Testis (tissue), 3 donors: ENCODE data around the gene CMTM2. TPM values are rescaled to one million over a fixed set of nuclear protein-coding genes. Genes with fewer than 3 reads are reported as not detected.

Source experiments
- DNase-seq: peaks from one replicate; pipeline ENCODE4 v3.0.0-alpha.2; 2019
- H3K27ac ChIP-seq, 2 donors: fragments of 200-600 bp; sonication (generic); one replicate each; pipeline ENCODE4 v1.5.1; 2019
- H3K27me3 ChIP-seq: fragments of 200-600 bp; sonication (generic); one replicate; pipeline ENCODE4 v1.5.1; 2019
- H3K36me3 ChIP-seq: fragments of 200-600 bp; sonication (generic); one replicate; pipeline ENCODE4 v1.5.1; 2017; ENCODE audit warnings: low read depth; ENCODE audit errors: missing control alignments
- H3K4me1 ChIP-seq: fragments of 200-600 bp; sonication (generic); one replicate; pipeline ENCODE4 v1.5.1; 2019
- H3K4me3 ChIP-seq, 2 donors: fragments of 200-600 bp; sonication (generic); one replicate each; pipeline ENCODE4 v1.5.1; 2017 to 2019
- H3K9me3 ChIP-seq: fragments of 200-600 bp; sonication (generic); one replicate; pipeline ENCODE4 v1.5.1; 2017
- CTCF ChIP-seq, 3 experiments: fragments of 450-650 bp in 2 of 3; fragments of 200-600 bp in 1 of 3; sonication (generic) in 1 of 3; IDR thresholded peaks; one replicate each; pipeline ENCODE4 v1.5.1; 2016 to 2019; ENCODE audit warnings: antibody characterized with exemption in 3 of 3, mild to moderate bottlenecking in 2 of 3, moderate library complexity in 1 of 3
- POLR2A ChIP-seq: fragments of 450-650 bp; IDR thresholded peaks from one replicate; pipeline ENCODE4 v1.6.1; 2017; ENCODE audit warnings: antibody characterized with exemption, mild to moderate bottlenecking, moderate library complexity
- WGBS, 2 donors: methylation state at CpG; one replicate each; pipeline ENCODE4 v1.1.5; 2018; 5-methylcytosine and 5-hydroxymethylcytosine counted together
- intact Hi-C: fragments of 100-400 bp; cut with DNase I; formaldehyde crosslinking; loops from one replicate; pipeline ENCODE4 v1.15.1; 2023; ENCODE audit warnings: low total_unique reads
- polyA plus RNA-seq: library from polyadenylated mRNA; stranded (reverse); fragments of 350-450 nt; fragmentation: Illumina TruSeq; extraction: RNeasy Lipid Tissue Mini Kit (QIAGEN cat#74804); gene quantifications from one replicate; pipeline ENCODE4 v1.2.3, GENCODE V29; 2014; ENCODE audit warnings: low read depth, low replicate concordance; ENCODE audit not compliant: insufficient read depth
- total RNA-seq, 2 donors: library from RNA; depleted of rRNA; stranded (reverse); fragments of >200 nt; gene quantifications; one replicate each; pipeline ENCODE4 v1.2.3, GENCODE V29; 2016

Gene CMTM2
- total and polyA plus RNA-seq, 3 donors from 2014 or later = 307 to 1,249 (median 454) TPM

GRCh38 chr16:66604376-66605176, 25.3 kb downstream of the CMTM2 start, which contains the start of gene CMTM3:
Gene CMTM3 (plus strand): TSS chr16:66604704. CDS start chr16:66604806, 102 bp downstream.
- 0 to 1% methylated on average over 25 to 62 of the region's 96 CpGs for WGBS, 2 donors
- Histone ChIP-seq H3K36me3 (no peaks in the 10 kb centered on the region), H3K4me3 (peak within 1 kb of the TSS; percentile 87 to 97), H3K27me3 (no peaks in the 10 kb centered on the region), H3K27ac (peak within 1 kb of the TSS; percentile 90 to 96), H3K4me1 (peaks cover 30% of the 10 kb centered on the region), H3K9me3 (no peaks in the 10 kb centered on the region)
- intact Hi-C loops = loop anchor here (10.0 kb wide), 1 partner anchor 120 kb away; no protein-coding TSS in a partner anchor
- DNase-seq = peak; percentile 65
- TF ChIP-seq POLR2A (no peak), CTCF (IDR thresholded peaks at IDR 0.05) (peak; percentile 71 to 90 (median 78))

- Histone ChIP-seq H3K4me1 (peaks cover 30% of the 10 kb centered on the region), H3K36me3 (no peaks in the 10 kb centered on the region)
Observed at GRCh38 chr16:66605177-66605978, 26.1 kb downstream of the CMTM2 start.

GRCh38 chr16:66605979-66606751, 26.9 kb downstream of the CMTM2 start:
- 56 to 61% methylated on average over 8 to 10 of the region's 10 CpGs for WGBS, 2 donors
- Histone ChIP-seq H3K27ac (peak overlapping the region; percentile 90 to 96), H3K4me1 (peaks cover 30% of the 10 kb centered on the region)

More at GRCh38 chr16:66605177-66605978, 26.1 kb downstream of the CMTM2 start:
- no peaks in the 10 kb centered on the region for H3K9me3 ChIP-seq
- peak overlapping the region; percentile 90 to 96 for H3K27ac ChIP-seq
- 16 to 20% methylated on average over 12 to 22 of the region's 61 CpGs for WGBS, 2 donors
- peak; percentile 58 for DNase-seq
- TF ChIP-seq POLR2A (no peak), CTCF (IDR thresholded peaks at IDR 0.05) (no peak)
- H3K4me3 ChIP-seq = peak overlapping the region; percentile 87 to 97
- intact Hi-C loops = loop anchor here (10.0 kb wide), 1 partner anchor 121 kb away; no protein-coding TSS in a partner anchor
- H3K27me3 ChIP-seq = no peaks in the 10 kb centered on the region

More at GRCh38 chr16:66605979-66606751, 26.9 kb downstream of the CMTM2 start:
- peak overlapping the region in 1 of 2 donors; percentile 97 for H3K4me3 ChIP-seq
- no peaks in the 10 kb centered on the region for H3K36me3 ChIP-seq
- no peak for DNase-seq
- no peaks in the 10 kb centered on the region for H3K9me3 ChIP-seq
- intact Hi-C loops = loop anchor here (10.0 kb wide), 1 partner anchor 121 kb away; no protein-coding TSS in a partner anchor
- TF ChIP-seq POLR2A (no peak), CTCF (IDR thresholded peaks at IDR 0.05) (no peak)
- H3K27me3 ChIP-seq = no peaks in the 10 kb centered on the region
